Right lobe of liver (tissue), 6 donors: ENCODE measurements around the gene RREB1. TPM values are rescaled to one million over a fixed set of nuclear protein-coding genes. Genes with fewer than 3 reads are reported as not detected.

Experiments used
- ATAC-seq, 4 donors: fragments of 200-7000 bp; cut with Tn5 transposase; one replicate each; pipeline ENCODE4 v1.9.1; 2020; ENCODE audit warnings: mild to moderate bottlenecking in 4 of 4, moderate library complexity in 4 of 4
- DNase-seq, 3 donors: peaks; one replicate each; pipeline ENCODE4 v3.0.0-alpha.2; 2020
- H3K27ac ChIP-seq, 3 donors: fragments of 200-600 bp; one replicate each; pipeline ENCODE4 v1.8.0; 2022
- H3K27me3 ChIP-seq, 2 donors: fragments of 200-600 bp; one replicate each; pipeline ENCODE4 v1.8.0; 2022
- H3K36me3 ChIP-seq, 4 donors: fragments of 200-600 bp; sonication (generic) in 1 of 4; one replicate each; pipeline versions ENCODE4 v1.5.1 to v1.8.0; 2017 to 2022; ENCODE audit warnings: control low read depth in 1 of 4
- H3K4me1 ChIP-seq, 4 donors: fragments of 200-600 bp; sonication (generic) in 1 of 4; one replicate each; pipeline versions ENCODE4 v1.5.1 to v1.8.0; 2017 to 2022; ENCODE audit warnings: control low read depth in 1 of 4
- H3K4me3 ChIP-seq, 3 donors: fragments of 200-600 bp; one replicate each; pipeline ENCODE4 v1.8.0; 2022
- H3K9me3 ChIP-seq, 4 donors: fragments of 200-600 bp; sonication (generic) in 1 of 4; one replicate each; pipeline versions ENCODE4 v1.5.1 to v1.8.0; 2017 to 2022; ENCODE audit warnings: control low read depth in 1 of 4
- CTCF ChIP-seq, 4 donors: fragments of 200-600 bp in 3 of 4; fragments of 450-650 bp in 1 of 4; IDR thresholded peaks; one replicate each; pipeline versions ENCODE4 v1.5.1 to v1.8.0; 2016 to 2022; ENCODE audit warnings: antibody characterized with exemption in 4 of 4, mild to moderate bottlenecking in 2 of 4
- POLR2A ChIP-seq: fragments of 450-650 bp; IDR thresholded peaks from one replicate; pipeline ENCODE4 v1.6.1; 2017; ENCODE audit warnings: antibody characterized with exemption, mild to moderate bottlenecking
- WGBS: methylation state at CpG from one replicate; pipeline ENCODE4 v1.1.6; 2018; ENCODE audit warnings: low coverage, low lambda C conversion rate; ENCODE audit not compliant: insufficient coverage; ENCODE audit errors: missing lambda C conversion rate; 5-methylcytosine and 5-hydroxymethylcytosine counted together
- intact Hi-C, 2 donors: fragments of 100-400 bp; cut with DNase I; formaldehyde crosslinking; loops; one replicate each; pipeline versions ENCODE4 v1.11.2 to v1.14.1; 2022
- total RNA-seq, 6 experiments: library from RNA; depleted of rRNA in 2 of 6; stranded (reverse); fragments of >200 nt in 2 of 6; fragmentation: NEBNext Ultra II Directional in 3 of 6; extraction: Animal tissue kit (Norgen Biotek cat#: 25700) in 3 of 6; gene quantifications; one replicate each; pipeline versions ENCODE4 v1.1.0 to v1.2.4, GENCODE V29; 2016 to 2023
- donor health status: DM: no; HTN: yes; CAD: no.
- donor health status: DM: no; HTN: no; CAD: no.
- donor health status: DM: no; HTN: no; CAD: no.
- donor health status: DM: no; HTN: yes; CAD: no.
- donor health status: DM: no; HTN: yes; CAD: no.

RREB1 gene
- total RNA-seq, 6 experiments from 2014 or later: 28.7 to 46.3 (median 39.6) TPM

DNA sequence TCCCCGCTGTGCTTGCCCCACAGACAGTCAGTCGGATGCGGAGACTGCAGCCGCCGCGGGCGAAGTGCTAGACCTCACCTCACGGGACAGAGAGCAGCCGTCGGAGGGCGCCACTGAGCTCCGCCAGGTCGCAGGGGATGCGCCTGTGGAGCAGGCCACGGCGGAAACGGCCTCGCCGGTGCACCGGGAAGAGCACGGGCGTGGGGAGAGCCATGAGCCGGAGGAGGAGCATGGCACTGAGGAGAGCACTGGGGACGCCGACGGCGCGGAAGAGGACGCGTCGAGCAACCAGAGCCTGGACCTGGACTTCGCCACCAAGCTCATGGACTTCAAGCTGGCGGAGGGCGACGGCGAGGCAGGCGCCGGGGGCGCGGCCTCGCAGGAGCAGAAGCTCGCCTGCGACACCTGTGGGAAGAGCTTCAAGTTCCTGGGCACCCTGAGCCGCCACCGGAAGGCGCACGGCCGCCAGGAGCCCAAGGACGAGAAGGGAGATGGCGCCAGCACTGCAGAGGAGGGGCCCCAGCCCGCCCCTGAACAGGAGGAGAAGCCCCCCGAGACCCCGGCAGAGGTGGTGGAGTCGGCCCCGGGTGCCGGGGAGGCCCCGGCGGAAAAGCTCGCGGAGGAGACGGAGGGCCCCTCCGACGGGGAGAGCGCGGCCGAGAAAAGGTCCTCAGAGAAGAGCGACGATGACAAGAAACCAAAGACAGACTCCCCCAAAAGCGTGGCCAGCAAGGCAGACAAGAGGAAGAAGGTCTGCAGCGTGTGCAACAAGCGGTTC, 138.8 kb downstream of the RREB1 start:
- peak in 1 of 3 donors; percentile 51 for DNase-seq
- Histone ChIP-seq H3K4me1 (peaks cover 0 to 31% (median 8%) of the 10 kb centered on the region in 4 donors), H3K4me3 (no peak overlapping the region), H3K36me3 (peaks cover 0 to 62% (median 24%) of the 10 kb centered on the region in 4 donors), H3K9me3 (no peaks in the 10 kb centered on the region), H3K27me3 (no peaks in the 10 kb centered on the region), H3K27ac (no peak overlapping the region)
- ATAC-seq: no peak
- no peak for TF ChIP-seq CTCF (IDR thresholded peaks at IDR 0.05)
- TF ChIP-seq POLR2A: no peak
- WGBS: 92% methylated on average over 37 of the region's 71 CpGs
- intact Hi-C loops: loop anchor here in 1 of 2 donors (10.0 kb wide), 1 partner anchor 512 kb away; no protein-coding TSS in a partner anchor

- Histone ChIP-seq H3K4me3 (no peak overlapping the region), H3K9me3 (no peaks in the 10 kb centered on the region), H3K27me3 (no peaks in the 10 kb centered on the region), H3K36me3 (peaks cover 0 to 66% (median 24%) of the 10 kb centered on the region in 4 donors), H3K4me1 (peaks cover 0 to 27% (median 7%) of the 10 kb centered on the region in 4 donors), H3K27ac (no peak overlapping the region)
- no peak for ATAC-seq
- TF ChIP-seq POLR2A: no peak
- no peak for TF ChIP-seq CTCF (IDR thresholded peaks at IDR 0.05)
- intact Hi-C loops: loop anchor here in 1 of 2 donors (10.0 kb wide), 1 partner anchor 512 kb away; no protein-coding TSS in a partner anchor
- peak in 1 of 3 donors; percentile 28 for DNase-seq
- no CpG with 5 or more reads among the region's 15 CpGs for WGBS
These were observed 139.4 kb downstream of the RREB1 start for GRCh38 chr6:7247179-7247456.

DNA sequence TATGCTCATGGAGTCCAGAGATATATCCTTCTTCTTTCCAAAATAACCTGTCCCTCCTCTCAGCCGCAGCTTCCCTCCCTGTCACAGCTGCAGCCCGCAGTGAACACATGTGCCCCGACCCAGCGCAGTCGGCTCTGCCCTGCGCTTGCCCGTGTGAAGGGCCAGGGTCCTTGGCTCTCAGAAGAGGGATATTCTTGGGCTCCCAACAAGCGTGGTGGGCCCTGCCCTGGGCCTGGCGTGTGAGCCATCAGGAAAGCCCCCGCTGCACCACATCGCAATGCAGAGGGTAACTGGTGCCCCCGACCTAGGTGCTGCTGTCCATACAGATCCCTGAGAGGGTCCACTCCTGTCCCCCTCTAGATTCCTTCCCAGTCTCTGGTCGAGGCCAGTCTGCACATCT, 140.1 kb downstream of the RREB1 start:
- Histone ChIP-seq H3K36me3 (peaks cover 0 to 66% (median 24%) of the 10 kb centered on the region in 4 donors), H3K4me1 (peaks cover 0 to 20% (median 3%) of the 10 kb centered on the region in 4 donors), H3K9me3 (no peaks in the 10 kb centered on the region), H3K4me3 (no peak overlapping the region), H3K27me3 (no peaks in the 10 kb centered on the region), H3K27ac (no peak overlapping the region)
- DNase-seq (peak in 1 of 3 donors; percentile 40), ATAC-seq (no peak)
- WGBS: 99% methylated on average over 11 of the region's 13 CpGs
- intact Hi-C loops: loop anchor here in 1 of 2 donors (10.0 kb wide), 1 partner anchor 513 kb away; no protein-coding TSS in a partner anchor
- TF ChIP-seq CTCF (IDR thresholded peaks at IDR 0.05) (no peak), POLR2A (no peak)

GRCh38 chr6:7249391-7249790, 141.6 kb downstream of the RREB1 start:
- TF ChIP-seq CTCF (IDR thresholded peaks at IDR 0.05) (no peak), POLR2A (no peak)
- peaks cover 0 to 8% (median 0%) of the 10 kb centered on the region in 4 donors for H3K4me1 ChIP-seq
- H3K27me3 ChIP-seq: no peaks in the 10 kb centered on the region
- no peaks in the 10 kb centered on the region for H3K9me3 ChIP-seq
- ATAC-seq (no peak), DNase-seq (no peak)
- H3K27ac ChIP-seq: no peak overlapping the region
- H3K36me3 ChIP-seq: peaks cover 0 to 64% (median 24%) of the 10 kb centered on the region in 4 donors
- H3K4me3 ChIP-seq: no peak overlapping the region
- 88% methylated on average over 2 of the region's 2 CpGs for WGBS
- intact Hi-C loops: loop anchor here in 1 of 2 donors (10.0 kb wide), 1 partner anchor 515 kb away; no protein-coding TSS in a partner anchor
